Smooth muscle cell (in vitro differentiated cells): ENCODE results near the gene SNAP29. TPM values are rescaled to one million over a fixed set of nuclear protein-coding genes. Genes with fewer than 3 reads are reported as not detected.

Experiments
- DNase-seq: peaks from one replicate; lab custom pipeline; 2025; ENCODE audit not compliant: unreplicated experiment; lab: John Stamatoyannopoulos, UW
- H2AFZ ChIP-seq: fragments of 200-600 bp; sonication (generic); 2 replicates; pipeline ENCODE4 v1.6.0; 2016; ENCODE audit warnings: antibody characterized with exemption, low read depth, mild to moderate bottlenecking
- H3F3A ChIP-seq: fragments of 200-600 bp; sonication (generic); 2 replicates; pipeline ENCODE4 v1.6.0; 2017; ENCODE audit warnings: antibody characterized with exemption, low read depth
- H3K27ac ChIP-seq: fragments of 200-600 bp; sonication (generic); 2 replicates; pipeline ENCODE4 v1.5.1; 2016; ENCODE audit warnings: low read depth, mild to moderate bottlenecking
- H3K27me3 ChIP-seq: fragments of 200-600 bp; sonication (generic); 2 replicates; pipeline ENCODE4 v1.6.1; 2016; ENCODE audit warnings: low read depth, mild to moderate bottlenecking
- H3K36me3 ChIP-seq: fragments of 200-600 bp; sonication (generic); 2 replicates; pipeline ENCODE4 v1.5.1; 2016; ENCODE audit warnings: low read depth
- H3K4me1 ChIP-seq: fragments of 200-600 bp; sonication (generic); 2 replicates; pipeline ENCODE4 v1.5.1; 2016; ENCODE audit warnings: low read depth
- H3K4me2 ChIP-seq: fragments of 200-600 bp; sonication (generic); 2 replicates; pipeline ENCODE4 v1.6.0; 2016; ENCODE audit warnings: mild to moderate bottlenecking
- H3K4me3 ChIP-seq: fragments of 200-600 bp; sonication (generic); 2 replicates; pipeline ENCODE4 v1.5.1; 2016; ENCODE audit warnings: mild to moderate bottlenecking
- H3K79me2 ChIP-seq: fragments of 200-600 bp; sonication (generic); 2 replicates; pipeline ENCODE4 v1.6.0; 2016; ENCODE audit warnings: low read depth, mild to moderate bottlenecking
- H3K9ac ChIP-seq: fragments of 200-600 bp; sonication (generic); 2 replicates; pipeline ENCODE4 v1.6.0; 2016; ENCODE audit warnings: low read depth
- H3K9me3 ChIP-seq: fragments of 200-600 bp; sonication (generic); replicated peaks from 2 replicates; pipeline ENCODE4 v1.5.1; 2016; ENCODE audit warnings: low read depth
- H4K20me1 ChIP-seq: fragments of 200-600 bp; sonication (generic); 2 replicates; pipeline ENCODE4 v1.6.0; 2016; ENCODE audit warnings: low read depth
- WGBS: methylation state at CpG from one replicate; pipeline ENCODE4 v1.1.7; 2016; ENCODE audit warnings: low lambda C conversion rate; 5-methylcytosine and 5-hydroxymethylcytosine counted together
- polyA plus RNA-seq: library from polyadenylated mRNA; unstranded; fragments of >200 nt; fragmentation: Nextera tagmentation; extraction: Ambion mirVana; gene quantifications from 2 replicates; pipeline ENCODE4 v1.2.1, GENCODE V29; 2016
- total RNA-seq: library from RNA; depleted of rRNA; stranded (reverse); fragments of >200 nt; gene quantifications from 2 replicates; pipeline ENCODE4 v1.2.3, GENCODE V29; 2014
- TF ChIP-seq, protein P1 (sequence below): fragments of 200-600 bp; sonication (generic); IDR thresholded peaks from 2 replicates; pipeline ENCODE4 v1.5.1; 2017; ENCODE audit warnings: borderline replicate concordance, mild to moderate bottlenecking, antibody characterized with exemption; ENCODE audit not compliant: insufficient read depth, poor library complexity, severe bottlenecking

The SNAP29 gene
- total and polyA plus RNA-seq, 2 experiments from 2014 or later: 9.4 to 28.8 TPM

- H3F3A ChIP-seq: no peaks in the 10 kb centered on the region
- H3K9me3 ChIP-seq: no peaks in the 10 kb centered on the region
- H3K4me2 ChIP-seq: no peak overlapping the region
- TF ChIP-seq, protein P1, sequence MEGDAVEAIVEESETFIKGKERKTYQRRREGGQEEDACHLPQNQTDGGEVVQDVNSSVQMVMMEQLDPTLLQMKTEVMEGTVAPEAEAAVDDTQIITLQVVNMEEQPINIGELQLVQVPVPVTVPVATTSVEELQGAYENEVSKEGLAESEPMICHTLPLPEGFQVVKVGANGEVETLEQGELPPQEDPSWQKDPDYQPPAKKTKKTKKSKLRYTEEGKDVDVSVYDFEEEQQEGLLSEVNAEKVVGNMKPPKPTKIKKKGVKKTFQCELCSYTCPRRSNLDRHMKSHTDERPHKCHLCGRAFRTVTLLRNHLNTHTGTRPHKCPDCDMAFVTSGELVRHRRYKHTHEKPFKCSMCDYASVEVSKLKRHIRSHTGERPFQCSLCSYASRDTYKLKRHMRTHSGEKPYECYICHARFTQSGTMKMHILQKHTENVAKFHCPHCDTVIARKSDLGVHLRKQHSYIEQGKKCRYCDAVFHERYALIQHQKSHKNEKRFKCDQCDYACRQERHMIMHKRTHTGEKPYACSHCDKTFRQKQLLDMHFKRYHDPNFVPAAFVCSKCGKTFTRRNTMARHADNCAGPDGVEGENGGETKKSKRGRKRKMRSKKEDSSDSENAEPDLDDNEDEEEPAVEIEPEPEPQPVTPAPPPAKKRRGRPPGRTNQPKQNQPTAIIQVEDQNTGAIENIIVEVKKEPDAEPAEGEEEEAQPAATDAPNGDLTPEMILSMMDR: no peak
- no peaks in the 10 kb centered on the region for H3K27me3 ChIP-seq
- H3K9ac ChIP-seq: no peak overlapping the region
- DNase-seq: no peak
- no peak overlapping the region for H3K27ac ChIP-seq
- H3K4me3 ChIP-seq: no peak overlapping the region
- H3K36me3 ChIP-seq: no peaks in the 10 kb centered on the region
- H3K4me1 ChIP-seq: no peaks in the 10 kb centered on the region
- no peak overlapping the region for H2AFZ ChIP-seq
- H3K79me2 ChIP-seq: peaks cover 70% of the 10 kb centered on the region
- peaks cover 91% of the 10 kb centered on the region for H4K20me1 ChIP-seq
- 92% methylated on average over 5 of the region's 5 CpGs for WGBS
Measured at GRCh38 chr22:20844055-20845037, 14.5 kb upstream of the SNAP29 start.

DNA sequence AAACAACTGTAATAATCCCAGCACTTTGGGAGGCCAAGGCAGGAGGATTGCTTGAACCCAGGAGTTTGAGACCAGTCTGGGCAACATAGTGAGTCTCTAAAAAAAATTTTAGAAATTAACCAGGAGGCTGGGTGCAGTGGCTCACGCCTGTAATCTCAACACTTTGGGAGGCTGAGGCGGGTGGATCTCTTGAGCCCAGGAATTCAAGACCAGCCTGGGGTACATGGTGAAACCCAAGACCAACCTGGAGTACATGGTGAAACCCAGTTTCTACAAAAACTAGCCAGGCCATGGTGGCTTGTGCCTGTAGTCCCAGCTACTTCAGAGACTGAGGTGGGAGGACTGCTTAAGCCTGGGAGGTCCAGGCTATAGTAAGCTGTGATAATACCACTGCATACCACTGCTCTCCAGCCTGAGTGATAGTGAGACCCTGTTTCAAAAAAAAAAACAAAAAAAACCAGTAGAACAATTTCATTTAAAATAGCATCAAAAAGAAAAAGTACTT is 11.4 kb upstream of the SNAP29 start:
- Histone ChIP-seq H3K4me2 (no peak overlapping the region), H3K4me1 (no peaks in the 10 kb centered on the region), H3K9me3 (no peaks in the 10 kb centered on the region), H2AFZ (no peak overlapping the region), H4K20me1 (peaks cover 89% of the 10 kb centered on the region), H3K36me3 (no peaks in the 10 kb centered on the region), H3K79me2 (peaks cover 77% of the 10 kb centered on the region), H3K27ac (no peak overlapping the region), H3K27me3 (no peaks in the 10 kb centered on the region), H3K9ac (no peak overlapping the region), H3F3A (no peaks in the 10 kb centered on the region), H3K4me3 (no peak overlapping the region)
- WGBS: 97% methylated on average over 2 of the region's 2 CpGs
- TF ChIP-seq, protein P1: no peak
- DNase-seq: no peak

DNA sequence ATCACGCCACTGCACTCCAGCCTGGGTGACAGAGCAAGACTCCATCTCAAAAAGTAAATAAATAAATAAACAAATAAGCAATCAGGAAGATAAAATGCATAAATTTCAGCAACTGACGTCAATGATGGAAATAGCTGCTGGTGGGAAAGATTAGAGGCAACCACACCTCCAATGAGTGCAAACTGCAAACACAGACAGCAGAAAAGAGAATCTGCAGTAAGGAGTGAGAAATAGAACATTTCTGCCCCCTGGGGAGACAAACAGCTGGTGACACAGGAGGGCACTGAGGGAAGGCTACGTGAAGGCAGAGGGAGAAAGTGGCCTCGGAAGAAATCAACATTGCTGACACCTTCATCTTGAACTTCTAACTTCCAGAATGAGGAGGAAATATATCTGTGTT is 6.7 kb upstream of the SNAP29 start:
- Histone ChIP-seq H3K4me3 (no peak overlapping the region), H3K9ac (no peak overlapping the region), H3F3A (no peaks in the 10 kb centered on the region), H3K4me2 (no peak overlapping the region), H3K36me3 (no peaks in the 10 kb centered on the region), H4K20me1 (peaks cover 92% of the 10 kb centered on the region), H3K27ac (no peak overlapping the region), H3K27me3 (no peaks in the 10 kb centered on the region), H3K79me2 (peaks cover 86% of the 10 kb centered on the region), H2AFZ (no peak overlapping the region), H3K9me3 (no peaks in the 10 kb centered on the region), H3K4me1 (no peaks in the 10 kb centered on the region)
- no peak for DNase-seq
- WGBS: 89% methylated on average over 4 of the region's 4 CpGs
- TF ChIP-seq, protein P1: no peak

DNA sequence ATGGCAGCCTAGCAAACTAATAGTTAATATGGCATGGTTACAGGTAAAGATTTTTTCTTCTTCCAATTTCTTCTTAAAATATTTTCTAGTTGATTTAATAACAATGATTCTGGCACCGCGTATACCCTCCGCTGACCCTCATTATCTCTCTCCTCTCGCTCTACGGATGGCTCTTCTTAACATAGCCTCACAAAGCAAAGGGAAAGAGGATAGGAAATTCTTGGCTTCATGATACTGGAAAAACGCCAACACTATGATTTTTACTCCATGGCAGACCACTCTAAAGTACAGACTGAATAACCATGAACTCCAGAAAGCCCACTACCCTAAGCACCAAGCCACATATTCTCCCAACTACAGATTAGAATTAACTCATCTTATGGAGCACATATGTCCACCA is 6.3 kb upstream of the SNAP29 start:
- DNase-seq: no peak
- H3K27ac ChIP-seq: no peak overlapping the region
- no peak overlapping the region for H3K4me3 ChIP-seq
- peaks cover 82% of the 10 kb centered on the region for H3K79me2 ChIP-seq
- no peaks in the 10 kb centered on the region for H3K36me3 ChIP-seq
- TF ChIP-seq, protein P1: no peak
- peaks cover 92% of the 10 kb centered on the region for H4K20me1 ChIP-seq
- peaks cover 4% of the 10 kb centered on the region for H3F3A ChIP-seq
- H3K4me1 ChIP-seq: peaks cover 4% of the 10 kb centered on the region
- H3K4me2 ChIP-seq: no peak overlapping the region
- H3K27me3 ChIP-seq: no peaks in the 10 kb centered on the region
- WGBS: 97% methylated on average over 6 of the region's 6 CpGs
- no peaks in the 10 kb centered on the region for H3K9me3 ChIP-seq
- H3K9ac ChIP-seq: no peak overlapping the region
- H2AFZ ChIP-seq: no peak overlapping the region
